IPS-18c (cell line): ENCODE results near the gene ZNF8.

Source experiments
- H3K4me3 ChIP-seq: 2 replicates; pipeline ENCODE4 v1.7.0; 2013; ENCODE audit warnings: low read depth, mild to moderate bottlenecking, low read length, moderate library complexity; ENCODE audit not compliant: insufficient read depth
- H3K9me3 ChIP-seq: one replicate; pipeline ENCODE4 v1.6.1; 2013; ENCODE audit warnings: mild to moderate bottlenecking, low read length, moderate library complexity; ENCODE audit not compliant: control insufficient read depth, insufficient read depth

ZNF8 gene

DNA sequence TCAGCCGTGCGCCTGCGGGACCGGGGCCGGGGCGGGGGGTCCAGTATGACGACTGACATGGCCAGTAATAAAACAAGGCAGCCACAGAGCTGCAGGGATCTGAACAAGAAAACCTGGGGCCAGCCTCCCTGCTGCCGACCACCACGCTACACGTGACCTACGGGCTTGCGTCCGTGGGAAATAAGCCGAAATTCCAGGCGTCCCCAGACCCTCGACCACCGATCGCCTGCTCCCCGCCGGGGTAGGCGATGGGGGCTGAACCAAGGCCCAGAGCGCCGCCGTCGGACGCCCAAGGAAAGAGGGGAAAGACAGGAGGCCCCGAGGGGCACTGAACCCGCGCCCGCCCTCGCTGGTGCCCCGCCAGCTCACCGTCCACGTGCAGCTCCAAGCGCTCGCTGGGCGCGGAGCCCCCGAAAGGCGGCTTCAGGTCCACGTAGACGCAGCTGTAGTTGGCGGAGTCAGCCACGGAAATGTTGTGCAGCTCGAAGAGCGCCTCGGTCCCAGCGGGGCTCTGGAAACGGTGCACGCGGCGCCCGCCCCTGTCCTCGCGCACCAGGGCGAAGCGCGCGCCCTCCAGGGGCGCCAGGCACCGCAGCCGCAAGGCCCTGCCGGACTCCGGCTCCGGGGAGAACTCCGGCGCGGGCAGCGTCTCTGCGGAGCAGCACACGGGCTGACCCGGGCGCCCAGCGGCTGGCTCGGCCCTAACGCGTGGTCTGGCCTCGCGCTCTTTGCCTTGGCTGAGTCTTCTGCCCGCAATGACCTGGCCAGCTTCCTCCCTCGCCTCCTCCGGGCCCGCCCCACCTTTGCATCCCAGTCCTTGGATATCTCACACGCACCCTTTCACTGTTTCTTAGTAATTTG, 71.5 kb downstream of the ZNF8 start:
- no peak overlapping the region for H3K4me3 ChIP-seq

DNA sequence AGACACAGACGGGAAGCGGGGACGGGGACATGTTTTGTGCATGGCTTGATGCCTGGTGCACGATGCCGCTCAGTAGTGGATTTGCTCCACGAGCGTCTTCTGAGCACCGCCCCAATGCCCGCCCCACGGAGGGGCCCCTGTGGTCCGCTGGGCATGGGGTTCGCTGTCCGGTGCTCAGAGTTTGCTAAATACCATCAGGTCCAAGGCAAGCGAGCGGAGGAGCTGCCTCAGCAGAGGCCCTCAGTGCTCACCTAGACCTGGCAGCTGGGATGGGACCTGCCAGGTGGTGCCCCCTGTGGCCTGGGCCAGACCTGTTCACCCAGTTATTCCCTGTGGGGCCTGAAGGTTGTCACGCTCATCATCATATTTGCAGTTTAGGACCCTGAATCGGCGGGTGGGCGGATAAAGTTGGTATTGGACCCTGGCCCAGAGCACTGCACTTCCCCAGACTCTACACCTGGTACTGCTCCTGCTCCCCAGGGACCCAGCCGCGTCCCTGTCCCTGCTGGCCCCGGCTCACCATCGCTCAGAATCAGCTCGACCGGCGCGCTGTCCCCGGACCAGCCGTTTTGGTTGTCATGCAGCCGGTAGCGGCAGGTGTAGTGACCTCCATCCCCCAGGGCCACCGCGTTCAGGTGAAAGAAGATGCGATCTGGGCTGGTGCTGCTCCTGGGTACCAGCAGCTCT, 72.3 kb downstream of the ZNF8 start:
- Histone ChIP-seq H3K4me3 (no peak overlapping the region), H3K9me3 (no peaks in the 10 kb centered on the region)

More for the DNA sequence above, 71.5 kb downstream of the ZNF8 start:
- no peaks in the 10 kb centered on the region for H3K9me3 ChIP-seq

DNA sequence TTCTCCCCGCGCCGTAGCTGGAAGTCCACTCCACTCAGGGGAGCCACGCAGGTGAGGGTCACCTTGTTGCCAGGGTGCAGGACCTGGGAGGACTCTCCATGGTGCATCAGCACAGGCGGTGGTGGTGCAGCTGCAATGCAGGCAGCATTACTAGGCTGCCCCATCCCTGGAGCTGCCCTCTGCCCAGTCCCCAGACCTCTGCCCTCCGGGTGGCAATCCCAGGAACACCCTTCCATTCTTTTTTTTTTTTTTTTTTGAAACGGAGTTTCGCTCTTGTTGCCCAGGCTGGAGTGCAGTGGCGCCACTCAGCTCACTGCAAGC, 72.8 kb downstream of the ZNF8 start:
- H3K4me3 ChIP-seq: no peak overlapping the region
- no peaks in the 10 kb centered on the region for H3K9me3 ChIP-seq

DNA sequence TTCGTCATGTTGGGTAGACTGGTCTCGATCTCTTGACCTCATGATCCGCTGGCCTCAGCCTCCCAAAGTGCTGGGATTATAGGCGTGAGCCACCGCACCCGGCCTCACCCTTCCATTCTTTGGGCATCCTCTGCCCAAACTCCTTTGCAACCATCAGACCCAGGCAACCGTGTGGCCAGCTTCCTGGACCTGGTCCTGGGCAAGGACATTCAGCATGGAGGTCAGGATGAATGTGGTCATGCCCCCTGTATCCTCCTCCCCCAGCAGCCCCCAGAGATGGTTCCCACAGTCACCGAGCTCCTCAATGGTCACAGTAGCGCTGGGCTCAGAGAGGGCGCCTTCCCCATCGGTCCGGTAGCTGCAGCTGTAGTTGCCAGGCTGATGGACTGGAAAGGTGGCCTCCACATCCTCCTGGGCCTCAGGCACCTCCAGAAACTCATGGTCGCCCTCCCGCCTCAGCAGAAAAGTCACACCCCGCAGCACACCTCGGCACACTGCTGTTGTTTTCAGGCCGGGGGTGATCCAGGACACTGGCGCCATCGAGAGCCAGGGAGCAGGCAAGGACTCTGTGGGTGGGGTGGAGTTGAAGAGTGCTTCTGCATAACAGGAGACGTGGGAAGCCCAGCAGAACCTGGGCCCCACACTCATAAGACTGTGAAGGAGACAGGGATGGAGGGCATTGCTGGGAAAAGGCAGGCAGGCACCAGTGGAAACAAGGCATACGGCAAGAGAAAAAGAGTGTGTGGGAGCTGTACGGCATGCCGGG, 73.4 kb downstream of the ZNF8 start:
- H3K9me3 ChIP-seq: no peaks in the 10 kb centered on the region
- no peak overlapping the region for H3K4me3 ChIP-seq
